GM12864 (cell line): ENCODE results near the gene TBL1Y.

Source experiments
- DNase-seq: peaks from one replicate; pipeline ENCODE4 v3.0.0-alpha.2; 2011; ENCODE audit warnings: low read depth
- H3K4me3 ChIP-seq: 2 replicates; pipeline ENCODE4 v1.5.1; 2011; ENCODE audit warnings: mild to moderate bottlenecking, low read depth, low read length, control low read depth
- TF ChIP-seq, protein P1 (sequence below): IDR thresholded peaks from 2 replicates; pipeline ENCODE4 v1.5.1; 2011; ENCODE audit warnings: low read depth, mild to moderate bottlenecking, moderate library complexity, low read length, control low read depth, inconsistent platforms; ENCODE audit errors: missing control alignments

TBL1Y gene

DNA sequence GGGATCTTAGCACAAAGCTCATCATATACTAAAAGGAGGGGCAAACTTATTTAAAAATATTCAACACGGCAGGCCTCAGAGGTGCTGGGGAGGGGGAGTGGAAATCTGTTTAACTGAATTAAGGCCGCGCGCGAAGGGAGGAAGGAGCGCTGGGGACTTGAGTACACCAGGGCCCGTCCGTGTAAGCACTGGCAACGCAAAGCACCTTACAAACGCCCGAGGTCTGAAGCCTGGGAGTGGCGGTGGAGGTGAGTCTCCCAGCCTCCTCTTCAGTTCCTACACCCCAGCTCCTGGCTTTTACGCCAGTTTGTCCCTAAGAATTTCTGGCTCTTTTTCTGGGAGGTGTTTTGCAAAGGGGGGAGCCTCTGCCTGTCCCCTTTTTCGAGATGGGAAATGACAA, 641 bp upstream of the TBL1Y start:
- no peak for DNase-seq
- TF ChIP-seq, protein P1, sequence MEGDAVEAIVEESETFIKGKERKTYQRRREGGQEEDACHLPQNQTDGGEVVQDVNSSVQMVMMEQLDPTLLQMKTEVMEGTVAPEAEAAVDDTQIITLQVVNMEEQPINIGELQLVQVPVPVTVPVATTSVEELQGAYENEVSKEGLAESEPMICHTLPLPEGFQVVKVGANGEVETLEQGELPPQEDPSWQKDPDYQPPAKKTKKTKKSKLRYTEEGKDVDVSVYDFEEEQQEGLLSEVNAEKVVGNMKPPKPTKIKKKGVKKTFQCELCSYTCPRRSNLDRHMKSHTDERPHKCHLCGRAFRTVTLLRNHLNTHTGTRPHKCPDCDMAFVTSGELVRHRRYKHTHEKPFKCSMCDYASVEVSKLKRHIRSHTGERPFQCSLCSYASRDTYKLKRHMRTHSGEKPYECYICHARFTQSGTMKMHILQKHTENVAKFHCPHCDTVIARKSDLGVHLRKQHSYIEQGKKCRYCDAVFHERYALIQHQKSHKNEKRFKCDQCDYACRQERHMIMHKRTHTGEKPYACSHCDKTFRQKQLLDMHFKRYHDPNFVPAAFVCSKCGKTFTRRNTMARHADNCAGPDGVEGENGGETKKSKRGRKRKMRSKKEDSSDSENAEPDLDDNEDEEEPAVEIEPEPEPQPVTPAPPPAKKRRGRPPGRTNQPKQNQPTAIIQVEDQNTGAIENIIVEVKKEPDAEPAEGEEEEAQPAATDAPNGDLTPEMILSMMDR: no peak
- H3K4me3 ChIP-seq: no peak overlapping the region

DNA sequence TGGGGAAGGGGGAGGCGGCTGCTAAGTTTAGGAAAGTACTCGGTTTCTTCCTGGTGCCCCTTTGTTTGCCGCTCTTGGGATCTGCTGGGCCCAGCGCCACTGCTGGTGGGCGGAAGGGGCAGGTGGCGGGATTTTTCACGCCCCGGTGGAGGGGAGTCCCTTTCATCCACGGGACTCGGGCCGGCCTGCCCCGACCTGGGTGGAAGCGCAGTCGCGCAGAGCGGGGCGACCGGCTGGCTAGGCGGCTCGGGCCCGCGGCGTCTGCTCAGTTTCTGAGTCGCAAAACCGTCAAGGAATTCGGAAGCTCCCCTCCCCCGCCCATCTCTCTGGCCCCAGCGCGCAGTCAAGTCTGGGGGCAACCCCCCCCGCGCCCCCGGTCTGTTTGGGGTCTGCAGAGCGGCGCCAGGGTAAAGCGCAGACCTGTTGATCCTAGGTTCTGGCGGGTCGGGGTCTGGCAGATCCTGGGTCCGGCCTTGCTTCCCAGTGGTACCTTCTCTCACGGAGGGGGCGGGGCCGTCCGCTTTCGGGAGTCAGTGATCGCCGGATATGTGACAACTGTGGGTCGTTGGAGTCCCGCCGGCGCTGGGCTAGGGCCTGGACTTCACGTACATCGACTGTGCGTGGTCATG, 870 bp downstream of the TBL1Y start, which contains the start of gene AMELY:
Gene AMELY (minus strand): TSS at position 500 of the 629 bp plus-strand sequence. CDS start 39,144 bp downstream, outside the sequence.
- no peak for DNase-seq
- TF ChIP-seq, protein P1: no peak
- no peak within 1 kb of the TSS for H3K4me3 ChIP-seq

DNA sequence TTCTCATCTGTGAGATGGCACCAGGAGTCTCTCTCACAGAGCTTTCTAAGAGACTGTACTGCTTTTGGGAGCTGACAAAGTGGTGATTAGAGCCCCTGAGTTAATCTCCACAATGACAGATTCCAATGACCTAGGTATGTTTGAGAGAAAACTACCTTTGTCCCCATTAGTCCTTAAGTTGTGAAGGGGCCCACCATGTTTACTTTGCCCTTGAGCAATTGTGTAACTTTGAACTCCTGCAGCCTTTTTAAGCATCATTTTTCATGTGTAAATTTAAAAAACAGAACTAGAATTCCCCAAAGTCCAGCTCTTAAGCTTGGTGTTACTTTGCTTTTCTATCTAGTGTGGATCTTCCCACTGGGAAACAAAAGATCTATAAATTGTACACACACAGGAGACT, 2.9 kb downstream of the TBL1Y start:
- no peak for DNase-seq
- H3K4me3 ChIP-seq: no peak overlapping the region
- TF ChIP-seq, protein P1: no peak

DNA sequence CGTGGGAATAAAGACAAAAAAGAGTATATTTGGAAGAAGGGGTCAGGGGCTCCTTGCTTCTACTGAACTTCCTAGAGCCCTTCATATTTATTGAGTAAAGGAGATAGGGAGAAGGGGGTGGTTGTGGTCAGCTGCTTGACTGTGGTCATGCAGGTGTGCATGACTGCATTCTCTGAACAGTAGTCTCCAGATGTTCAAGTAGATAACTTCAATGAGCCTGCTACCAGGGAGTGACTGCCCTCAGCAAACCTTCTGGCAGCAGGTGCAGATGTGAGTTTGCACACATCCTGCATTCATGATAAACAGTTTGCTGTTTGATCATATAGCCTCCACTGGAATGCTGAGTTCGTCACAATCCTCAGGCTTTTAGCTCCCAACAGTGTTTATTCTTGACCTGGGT, 10.6 kb downstream of the TBL1Y start:
- no peak for DNase-seq
- TF ChIP-seq, protein P1: no peak
- no peak overlapping the region for H3K4me3 ChIP-seq

DNA sequence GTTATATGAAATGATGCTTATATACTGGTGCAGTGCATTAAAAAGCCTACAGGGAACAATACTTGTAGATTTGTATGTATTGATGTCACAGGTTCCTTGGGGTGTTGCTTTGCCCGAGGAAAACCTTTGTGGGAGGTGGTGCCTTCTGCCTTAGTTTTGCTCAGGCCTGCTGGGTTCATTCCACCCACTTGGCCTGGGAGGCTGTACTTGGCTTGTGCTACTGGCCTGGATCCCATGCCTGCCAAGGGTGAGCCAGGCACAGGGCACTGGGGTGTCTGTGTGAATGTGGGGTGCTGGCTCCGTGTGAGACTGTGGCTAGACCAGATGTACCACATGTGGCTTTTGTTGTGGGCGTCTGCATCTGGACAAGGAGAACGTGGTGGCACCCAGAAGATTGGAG, 17.8 kb downstream of the TBL1Y start:
- DNase-seq: no peak
- no peak overlapping the region for H3K4me3 ChIP-seq
- TF ChIP-seq, protein P1: no peak

DNA sequence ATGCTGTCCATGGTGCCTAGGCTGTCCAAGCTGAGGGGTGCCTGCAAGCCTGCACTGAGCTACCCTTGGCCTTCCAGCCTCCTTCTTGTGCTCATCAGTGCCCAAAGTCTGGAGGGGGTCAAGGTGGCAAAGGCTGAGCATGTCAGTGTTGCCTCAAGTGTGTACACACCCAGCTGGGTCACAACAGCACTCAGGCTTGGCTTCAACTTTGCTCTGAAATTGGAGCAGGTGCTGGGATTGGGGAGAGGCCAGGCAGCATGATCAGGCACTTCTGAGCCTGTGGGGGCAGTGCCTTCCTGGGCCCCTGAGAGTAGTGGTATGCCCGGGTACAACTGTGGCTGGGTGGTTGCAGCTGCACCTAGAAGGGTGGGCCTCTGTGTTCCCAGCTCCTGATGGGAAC, 18.7 kb downstream of the TBL1Y start:
- no peak overlapping the region for H3K4me3 ChIP-seq
- TF ChIP-seq, protein P1: no peak
- DNase-seq: no peak

DNA sequence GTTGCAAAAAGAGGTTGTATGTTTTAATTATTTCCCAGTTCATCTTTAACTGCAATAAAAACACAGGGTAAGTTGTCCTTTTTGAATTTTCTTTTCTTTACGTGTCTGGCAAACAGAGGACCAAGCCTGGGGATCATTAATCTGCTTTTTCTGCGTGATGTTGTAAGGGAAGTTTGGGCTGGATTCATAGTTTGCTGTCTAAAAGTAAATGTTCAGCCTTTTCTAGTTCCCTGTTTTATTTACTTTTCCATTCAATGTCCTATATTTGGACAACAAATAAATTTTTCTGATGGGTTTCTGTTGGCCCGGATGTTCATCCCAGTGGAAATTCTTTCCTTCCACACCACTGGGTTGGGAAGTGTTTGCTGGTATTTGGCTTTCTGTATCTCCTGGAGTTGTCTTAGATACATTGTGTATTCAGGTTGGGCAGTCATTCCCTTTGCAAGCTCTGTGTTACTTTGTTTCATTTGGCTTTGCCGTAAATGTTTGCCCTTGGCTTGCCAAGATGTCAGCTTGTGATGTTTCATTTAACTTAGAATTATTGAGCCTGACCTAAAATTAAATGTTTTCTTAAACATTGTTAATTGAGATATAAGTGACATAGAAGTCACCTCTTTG, 21.4 kb downstream of the TBL1Y start:
- H3K4me3 ChIP-seq: no peak overlapping the region
- DNase-seq: no peak
- TF ChIP-seq, protein P1: no peak
